Activated CD8-positive, alpha-beta memory T cell treated with anti-CD3 and anti-CD28 coated beads for 4 hours (primary cell): ENCODE measurements around the gene ITPKB.
"Not testable (repeated sequence)": the region's sequence is repeated elsewhere in the genome, so short reads cannot be mapped to it uniquely, and the experiment has no call there.

ENCODE experiments used
- DNase-seq, 2 donors: peaks; one replicate each; pipeline ENCODE4 v3.0.0-alpha.2; 2020; ENCODE audit warnings: low read depth in 2 of 2

The ITPKB gene

DNA sequence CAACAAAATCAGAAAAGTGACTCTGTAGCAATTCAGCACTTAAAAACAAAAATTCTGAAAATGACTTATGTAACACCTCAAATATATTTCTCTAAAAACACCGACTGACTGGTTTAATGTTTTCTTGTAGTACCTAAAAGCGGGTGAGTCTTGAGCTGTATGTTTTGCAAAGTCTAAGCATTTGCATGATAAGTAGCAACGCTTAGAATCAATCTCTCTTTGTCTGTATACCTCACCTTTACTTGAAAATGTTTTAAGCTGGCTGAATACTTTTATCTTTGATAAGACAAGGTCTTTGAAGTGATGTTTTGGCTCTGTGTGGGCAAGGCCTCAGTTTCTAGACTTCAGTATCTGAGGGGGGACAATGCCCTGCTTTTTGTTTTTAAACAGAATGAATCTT lies 8.2 kb downstream of the ITPKB start:
- no peak for DNase-seq

DNA sequence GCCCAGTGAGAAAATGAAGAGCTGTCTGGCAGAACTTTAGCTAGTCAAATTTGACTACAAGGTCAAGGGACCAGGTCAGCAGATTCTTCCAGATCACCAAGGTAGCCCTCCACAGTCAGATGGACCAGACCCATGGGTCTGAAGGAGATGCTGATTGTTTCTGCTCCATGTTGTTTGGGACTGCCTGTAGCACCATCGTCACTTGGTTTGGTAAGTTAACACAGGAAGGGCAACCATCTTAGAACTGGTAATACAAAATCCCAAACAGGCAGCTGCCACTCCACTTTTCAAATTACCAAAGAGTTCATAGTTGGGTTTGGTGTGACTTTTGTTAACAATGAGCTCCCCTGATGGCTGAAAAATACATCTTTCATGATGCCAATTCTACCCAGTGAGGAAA lies 9.0 kb downstream of the ITPKB start:
- no peak for DNase-seq

DNA sequence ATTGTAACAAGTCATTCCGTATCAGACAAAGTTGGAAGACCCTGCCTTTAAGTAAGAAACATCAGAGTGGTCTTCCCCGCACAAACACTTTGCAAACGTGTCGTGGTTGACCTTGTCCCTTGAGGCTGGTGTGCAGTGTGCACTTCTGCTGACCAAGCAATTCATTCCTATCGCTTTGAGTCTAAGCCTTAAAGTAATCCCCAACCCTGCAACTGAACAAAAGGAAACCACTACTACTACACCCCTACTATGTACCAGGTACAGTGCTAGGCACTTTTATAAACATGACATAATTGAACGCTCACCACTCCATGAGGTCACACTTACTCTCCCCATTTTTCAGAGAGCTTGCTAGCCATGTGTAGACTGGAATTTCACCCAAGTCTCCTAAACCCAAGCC lies 10.6 kb downstream of the ITPKB start:
- DNase-seq = no peak

DNA sequence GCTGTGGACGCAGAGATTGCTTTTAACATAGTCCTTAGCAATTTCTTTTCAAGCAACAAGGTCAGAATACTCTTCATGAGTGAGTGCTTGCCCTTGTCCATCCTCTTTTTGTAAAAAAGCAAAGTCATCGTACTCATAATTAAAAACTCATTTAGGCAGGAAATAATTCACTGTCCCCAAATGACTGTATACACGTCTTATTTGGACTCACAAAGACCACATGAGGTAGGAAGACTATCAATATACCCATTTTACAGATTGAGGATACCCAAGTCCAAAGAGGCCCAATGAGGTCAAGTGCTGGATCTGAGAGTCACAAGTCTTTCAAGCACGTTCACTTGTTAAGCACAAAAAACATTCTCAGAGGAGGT lies 13.2 kb downstream of the ITPKB start:
- no peak for DNase-seq

DNA sequence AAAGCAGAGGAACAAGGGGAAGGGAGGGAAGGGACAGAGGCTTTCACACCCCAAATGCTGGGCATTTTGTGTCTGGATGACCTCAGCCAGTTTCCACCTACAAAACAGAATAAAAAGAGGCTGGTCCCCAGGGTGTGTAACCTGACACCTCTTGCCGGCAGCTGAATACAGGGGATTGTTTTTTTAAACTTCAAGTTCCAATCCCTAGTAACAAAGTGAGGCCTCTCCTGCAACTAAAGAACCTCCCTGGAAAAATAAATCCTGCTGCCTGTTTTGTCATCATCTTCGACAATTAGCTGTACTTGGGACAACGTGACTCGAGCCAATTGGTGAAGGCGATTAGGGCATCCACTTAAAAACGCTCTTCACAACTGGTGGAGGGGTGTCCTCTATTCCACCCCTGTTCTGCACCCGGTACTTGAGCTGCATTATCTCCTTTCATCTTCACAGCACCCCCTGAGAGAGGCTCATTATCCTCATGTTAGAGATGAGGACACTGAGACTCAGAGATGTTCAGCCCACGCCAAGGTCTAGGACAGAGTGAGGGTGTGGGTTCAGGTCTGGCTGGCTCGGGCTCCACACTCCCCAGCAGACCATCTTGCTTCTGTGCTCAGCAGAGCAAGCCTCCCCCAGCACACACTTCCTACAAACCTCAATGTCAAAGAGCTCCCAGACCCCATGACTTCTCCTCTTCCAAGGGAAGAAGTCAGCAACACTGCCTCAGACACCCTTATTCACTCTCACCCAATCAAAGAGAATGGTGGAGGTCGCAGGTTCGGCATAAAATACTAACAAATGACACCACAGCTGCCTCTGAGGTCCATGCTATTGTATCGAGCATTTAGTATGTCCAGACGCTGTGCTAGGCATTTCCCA lies 15.2 kb downstream of the ITPKB start:
- no peak for DNase-seq

DNA sequence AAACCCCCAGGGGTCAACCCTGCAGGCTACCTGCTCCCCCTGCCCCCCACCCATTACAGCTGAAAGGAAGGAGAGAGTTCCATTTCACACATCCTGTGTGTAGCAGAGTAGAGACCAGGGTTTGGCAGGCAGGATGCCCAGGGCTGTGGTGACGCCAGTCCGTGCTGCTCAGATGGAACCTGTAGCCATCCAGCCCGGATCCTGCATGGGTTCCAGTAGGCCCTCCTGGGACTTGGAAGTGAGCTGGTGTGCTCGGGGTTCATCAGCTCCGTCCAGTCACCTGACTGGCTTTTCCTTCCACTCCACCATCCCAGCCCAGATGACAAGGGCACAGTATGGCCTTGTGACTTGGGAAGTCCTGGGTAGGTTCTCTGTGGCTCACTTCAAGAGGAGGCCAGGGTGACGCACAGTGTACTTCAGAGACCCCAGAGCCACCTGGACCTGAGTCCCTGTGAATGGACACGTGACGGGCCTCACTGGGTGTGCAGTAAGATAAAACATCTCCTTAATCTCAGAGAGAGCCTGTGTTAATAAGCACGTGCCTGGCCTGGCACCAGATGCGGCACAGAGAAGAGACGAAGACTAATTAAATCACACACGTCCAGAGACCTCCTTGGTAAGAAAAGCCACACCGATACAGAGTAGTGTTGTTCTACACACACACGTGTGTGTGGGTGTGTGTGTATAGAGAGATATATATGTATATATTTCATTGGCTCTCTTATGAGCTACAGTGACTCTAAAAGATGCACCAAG lies 16.0 kb downstream of the ITPKB start:
- DNase-seq = no peak

DNA sequence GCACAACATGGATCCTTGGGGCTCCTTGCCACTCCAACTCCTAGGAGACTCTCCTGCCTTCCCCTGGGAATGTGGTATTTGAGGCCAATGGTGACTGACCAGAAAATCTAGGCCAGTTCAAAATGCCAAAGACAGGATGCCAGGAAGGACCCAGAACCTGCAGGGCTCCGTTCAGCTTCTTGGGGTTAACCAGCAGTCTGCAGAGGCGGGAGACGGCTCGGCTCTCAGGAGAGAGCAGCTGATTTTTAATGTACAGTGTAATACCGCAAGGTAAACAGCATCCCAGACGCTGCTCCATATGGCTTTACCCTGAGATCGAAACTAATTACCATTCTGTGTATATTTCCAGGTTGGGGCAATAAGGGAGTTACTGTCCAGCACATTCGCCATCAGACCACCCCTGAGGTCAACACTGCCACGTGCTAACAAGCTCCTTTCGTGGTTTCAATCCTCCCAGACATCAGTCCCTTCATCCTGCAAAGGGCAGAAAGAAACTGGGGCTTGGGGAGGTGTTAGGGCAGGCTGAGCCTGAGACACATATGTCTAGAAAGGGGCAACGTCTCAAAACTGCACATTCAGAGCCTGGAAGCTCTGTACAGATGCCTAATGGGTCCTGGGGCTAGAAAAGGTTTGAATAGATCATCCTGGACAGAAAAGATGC lies 16.7 kb downstream of the ITPKB start:
- DNase-seq = no peak

DNA sequence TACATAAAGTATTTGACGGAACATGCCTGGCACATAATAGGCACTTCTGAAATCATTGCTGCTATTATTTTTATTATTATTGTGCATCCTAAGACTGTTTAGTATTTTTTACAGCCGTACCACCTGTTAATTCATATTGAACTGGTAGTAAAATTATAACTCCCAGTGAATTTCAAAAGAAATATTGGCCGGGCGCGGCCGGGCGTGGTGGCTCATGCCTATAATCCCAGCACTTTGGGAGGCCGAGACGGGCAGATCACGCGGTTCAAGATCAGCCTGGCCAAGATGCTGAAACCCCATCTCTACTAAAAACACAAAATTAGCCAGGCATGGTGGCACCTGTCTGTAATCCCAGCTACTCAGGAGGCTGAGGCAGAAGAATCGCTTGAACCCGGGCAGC lies 18.5 kb downstream of the ITPKB start:
- DNase-seq = not testable (repeated sequence)

DNA sequence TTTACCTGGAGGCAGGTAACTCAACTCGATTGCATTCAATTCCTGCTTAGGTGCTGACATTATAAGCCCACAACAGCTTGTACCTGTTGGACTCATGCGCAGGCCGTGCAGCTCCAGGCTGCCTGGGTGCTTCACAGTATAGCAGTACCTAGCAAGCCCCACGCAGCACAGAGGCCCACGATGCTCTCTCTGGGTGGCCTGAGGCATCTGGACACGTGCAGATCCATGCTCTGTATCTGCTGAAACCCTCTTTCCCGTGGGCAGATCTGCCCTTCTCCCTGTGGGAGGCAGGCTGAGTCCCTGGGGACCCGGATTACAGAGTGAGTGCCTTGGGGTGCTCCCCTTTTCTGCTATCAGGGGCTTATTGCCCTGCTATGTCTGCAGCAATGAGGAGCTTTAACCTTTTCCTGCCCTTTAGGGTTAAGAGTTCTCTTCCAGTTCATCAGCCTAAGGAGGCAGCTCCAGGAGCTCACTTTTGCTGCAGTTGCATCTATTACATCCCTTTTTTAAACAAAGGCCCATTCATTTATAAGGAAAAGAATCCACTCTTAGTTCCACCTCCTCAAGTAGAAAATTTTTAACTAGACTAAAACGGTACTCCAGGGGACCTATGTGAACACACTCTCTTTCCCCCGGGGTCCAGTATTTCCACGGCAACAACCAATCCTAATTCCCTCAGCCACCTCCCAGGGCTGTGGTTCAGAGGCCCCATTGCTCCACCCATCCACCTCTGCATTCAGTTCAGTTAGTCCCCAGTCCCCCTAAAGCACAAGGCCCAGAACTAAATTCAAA lies 19.3 kb downstream of the ITPKB start:
- no peak for DNase-seq

DNA sequence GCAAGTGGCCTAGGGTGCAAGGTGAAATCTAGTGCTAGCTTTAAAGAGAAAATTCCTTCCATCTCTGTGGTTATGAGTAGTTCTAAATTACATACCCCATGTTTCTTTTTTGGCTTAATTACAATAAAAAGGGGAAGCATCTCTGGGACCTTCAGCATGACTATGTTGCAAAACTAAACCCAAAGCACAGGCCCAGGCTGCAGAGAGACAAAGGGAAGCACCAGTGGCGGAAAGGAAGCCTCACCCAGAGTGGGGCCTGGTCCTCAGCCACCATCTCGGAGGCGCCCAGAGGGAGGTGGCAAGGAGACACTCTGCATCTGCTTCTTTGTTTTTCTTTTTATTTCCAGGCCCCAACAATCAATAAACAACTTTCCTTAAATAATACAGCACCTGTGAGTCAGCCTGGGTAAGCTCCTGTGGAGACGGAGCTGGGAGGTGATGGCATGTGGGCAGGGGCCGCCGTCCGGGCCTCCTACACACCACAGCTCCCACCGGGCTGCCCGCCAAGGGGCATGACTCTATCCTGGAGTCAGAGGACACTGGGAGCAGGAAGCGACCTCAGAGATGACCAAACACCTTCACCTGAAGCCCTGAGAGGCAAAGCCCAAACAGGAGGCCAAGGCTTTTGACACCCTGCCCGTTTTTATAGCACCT lies 21.7 kb downstream of the ITPKB start:
- DNase-seq = no peak

DNA sequence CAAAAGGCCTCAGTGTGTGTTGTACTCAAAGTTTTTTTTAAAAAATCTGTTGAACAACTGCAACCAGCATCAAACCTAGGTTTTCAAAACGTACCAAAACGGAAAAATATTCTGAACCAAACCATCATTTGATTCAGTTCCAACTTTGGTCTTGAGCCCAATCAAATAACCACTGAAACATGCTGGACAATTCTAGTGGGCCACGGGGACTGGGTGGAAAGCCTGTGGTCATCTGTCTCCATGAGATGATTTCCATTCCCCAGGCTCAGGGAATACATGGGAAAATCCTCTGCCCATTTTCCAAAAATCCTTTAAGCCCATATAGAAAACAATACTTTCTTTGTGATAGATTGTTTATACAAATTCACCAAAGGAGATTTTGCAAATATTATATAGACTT lies 22.5 kb downstream of the ITPKB start:
- DNase-seq = no peak

DNA sequence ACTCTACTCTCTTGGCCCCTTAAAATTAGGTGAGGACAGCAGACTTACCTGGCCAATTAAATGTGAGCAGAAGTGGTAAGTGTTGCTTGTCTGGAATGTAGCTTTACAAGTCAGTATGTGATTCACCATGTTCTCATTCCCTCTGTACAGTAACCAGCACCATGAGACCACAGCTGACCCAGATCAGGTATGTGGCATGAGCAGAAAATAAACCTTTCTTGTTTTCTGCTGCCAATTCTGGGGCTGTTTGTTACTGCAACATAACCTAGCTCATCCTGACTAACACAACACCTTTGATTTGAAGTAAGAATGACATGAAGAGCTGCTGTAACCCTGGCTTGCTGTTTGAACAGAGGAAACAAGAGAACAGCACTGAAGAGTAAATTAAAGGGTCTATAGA lies 24.9 kb downstream of the ITPKB start:
- DNase-seq = no peak

DNA sequence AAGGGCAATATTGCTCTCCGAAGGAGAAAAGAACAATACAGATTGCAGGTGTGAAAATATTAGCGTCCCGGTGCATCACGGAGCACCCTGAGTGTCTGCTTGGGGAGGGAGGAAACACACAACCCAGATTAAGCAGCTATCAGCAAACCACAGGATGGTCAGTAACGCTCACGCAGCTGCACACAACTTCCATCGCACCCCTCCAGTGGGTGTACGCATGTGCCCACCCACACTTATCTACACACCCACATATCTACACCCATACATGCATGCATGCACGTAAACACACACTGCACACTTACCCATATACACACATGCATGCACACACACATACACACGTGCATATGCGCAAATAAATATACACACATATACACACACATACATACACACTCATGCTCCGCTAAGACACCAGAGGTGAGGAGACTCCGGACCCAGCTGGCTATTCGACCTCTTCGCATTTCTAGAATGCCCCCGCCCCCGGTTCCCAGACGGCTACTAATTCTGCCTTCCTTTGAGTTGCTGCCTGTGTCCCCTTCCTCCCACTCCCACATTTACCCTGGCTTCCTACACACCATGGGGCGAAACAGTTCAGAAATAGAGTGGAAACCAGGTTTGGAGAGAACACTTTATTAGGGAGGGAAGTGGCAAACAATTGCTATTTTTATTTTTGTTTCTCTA lies 26.2 kb downstream of the ITPKB start:
- no peak for DNase-seq

DNA sequence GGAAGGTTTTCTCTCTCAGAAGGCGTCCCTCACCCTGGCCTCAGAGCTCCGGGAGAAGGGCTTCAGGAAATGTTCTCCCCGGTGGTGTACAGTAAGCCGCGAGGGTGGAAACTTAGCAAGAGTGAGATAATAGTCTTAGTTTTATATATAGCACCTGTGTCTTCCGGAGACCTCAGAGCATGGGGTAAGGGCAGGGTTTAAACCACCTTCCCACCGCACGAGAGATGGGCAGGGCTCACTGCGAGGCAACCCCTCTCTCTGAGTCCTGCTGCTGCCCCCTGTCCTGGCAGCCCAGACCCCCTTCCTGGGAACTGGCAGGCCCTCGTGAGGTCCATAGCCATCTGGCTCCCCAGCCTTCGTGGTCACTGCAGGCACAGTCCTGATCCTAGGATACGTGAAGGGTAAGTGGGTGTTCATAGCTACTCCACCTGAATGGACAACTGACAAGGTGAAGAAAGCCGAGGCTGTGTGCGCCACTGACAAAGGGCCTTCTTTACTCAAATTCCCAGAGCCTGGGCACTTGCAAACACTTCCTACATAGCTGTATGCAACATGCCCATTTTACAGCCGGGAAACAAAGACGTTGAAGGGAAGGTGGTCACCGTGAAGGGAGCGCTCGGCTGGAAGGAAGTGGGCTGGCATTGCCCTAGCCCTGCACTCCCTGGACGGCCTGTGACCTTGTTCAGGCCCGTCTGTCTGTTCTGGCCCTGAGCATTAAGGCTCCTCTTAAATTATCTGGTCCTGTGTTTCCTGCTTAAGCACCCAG lies 26.9 kb downstream of the ITPKB start:
- no peak for DNase-seq

DNA sequence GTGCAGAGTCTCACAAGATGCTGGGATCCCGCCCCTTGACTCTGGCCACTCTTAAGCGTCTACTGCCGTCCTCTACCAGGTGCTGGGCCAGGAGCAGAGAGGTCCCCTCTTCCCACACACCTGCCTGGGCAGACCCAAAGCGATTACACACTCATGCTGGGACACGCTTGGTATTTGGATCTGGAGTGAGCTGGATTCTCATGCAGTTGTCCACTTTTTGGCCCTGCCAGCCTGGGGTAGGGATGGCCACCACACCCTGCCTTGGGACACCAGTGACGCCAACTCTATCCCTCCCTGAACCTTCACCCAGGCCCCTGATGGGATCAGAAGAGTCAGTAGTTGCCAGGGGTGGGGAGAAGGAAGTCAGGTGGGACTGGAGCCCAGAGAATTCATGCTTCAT lies 28.6 kb downstream of the ITPKB start:
- DNase-seq = no peak

DNA sequence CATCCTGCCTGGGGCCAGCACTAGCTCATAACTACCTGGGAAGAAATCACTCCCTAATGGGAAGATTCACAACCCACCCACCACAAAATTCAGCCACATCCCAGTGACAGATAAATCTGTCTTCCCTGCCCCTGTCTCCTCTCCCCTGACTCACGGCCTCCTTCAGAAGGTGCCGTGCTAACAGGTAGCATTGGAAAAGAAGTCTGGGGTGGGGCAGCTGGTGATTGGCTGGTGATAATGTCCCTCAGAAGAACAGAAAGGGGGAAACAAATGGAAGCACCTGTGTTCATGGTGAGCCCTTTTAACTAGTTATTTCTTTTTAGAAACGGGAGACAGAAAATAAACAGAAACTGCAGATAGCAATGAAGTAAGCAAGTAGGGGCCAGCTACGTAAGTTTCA lies 29.1 kb downstream of the ITPKB start:
- no peak for DNase-seq

DNA sequence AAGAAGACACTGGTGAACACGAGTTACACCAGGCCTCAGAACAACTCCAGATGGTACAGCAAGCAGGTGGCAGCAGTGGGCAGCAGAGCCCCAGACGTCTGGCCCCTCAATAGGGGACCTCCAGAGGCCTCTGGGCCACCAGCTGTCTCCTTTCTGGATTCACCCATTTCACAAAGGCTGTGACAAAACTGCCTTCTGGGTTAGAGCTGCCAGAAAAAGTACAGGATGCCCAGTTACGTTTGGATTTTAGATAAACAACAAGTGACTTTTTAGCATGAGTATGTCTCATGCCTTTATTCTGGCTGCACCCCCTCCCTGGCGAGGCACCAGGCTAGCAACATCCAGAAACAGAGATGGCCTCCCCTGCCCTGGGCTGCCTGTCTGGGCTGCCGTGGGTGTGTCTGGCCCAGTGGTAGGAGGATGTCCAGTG lies 30.1 kb downstream of the ITPKB start:
- DNase-seq = no peak

DNA sequence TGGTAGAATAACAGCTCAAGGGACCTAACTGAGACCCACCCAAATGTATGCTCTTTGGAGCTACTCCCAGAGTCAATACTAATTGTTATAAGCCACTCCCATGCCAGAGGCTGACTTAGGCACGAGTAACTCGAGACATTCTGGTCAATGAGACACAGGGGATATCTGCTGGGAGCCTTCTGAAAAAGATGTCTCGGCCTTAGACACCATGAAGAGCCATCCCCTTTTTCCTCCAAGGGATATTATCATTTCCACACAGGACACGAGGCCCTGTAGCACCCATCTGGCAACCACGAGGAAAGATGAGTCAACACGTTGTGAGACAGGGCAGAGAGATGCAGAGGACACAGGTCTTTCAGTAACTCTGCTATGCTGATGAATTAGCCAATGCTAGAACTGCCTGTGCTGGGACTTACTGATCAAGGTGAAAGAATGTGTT lies 30.7 kb downstream of the ITPKB start:
- DNase-seq = no peak

DNA sequence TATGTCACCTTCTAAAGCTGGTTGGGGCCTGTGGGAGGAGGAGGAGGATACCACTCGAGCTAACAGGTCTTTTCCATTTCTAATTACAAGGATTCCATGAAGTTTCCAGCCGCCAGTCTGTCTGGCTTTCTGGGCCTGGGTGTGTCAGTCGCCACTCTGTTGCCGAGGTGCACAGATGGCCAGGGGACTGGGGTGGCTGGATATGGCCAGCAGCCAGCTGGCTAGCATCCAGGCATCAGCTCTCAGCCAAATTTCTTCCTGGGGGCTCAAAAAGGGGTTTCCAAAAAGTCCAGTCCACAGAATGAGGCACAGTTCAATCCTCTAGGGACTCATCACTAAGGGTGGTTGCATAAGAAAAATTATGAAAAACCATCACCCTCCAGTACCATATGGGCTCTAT lies 32.4 kb downstream of the ITPKB start:
- DNase-seq = no peak
